Prostate gland (tissue), 2 donors: ENCODE results near the gene ZCCHC24. TPM values are rescaled to one million over a fixed set of nuclear protein-coding genes. Genes with fewer than 3 reads are reported as not detected.

ENCODE experiments used
- DNase-seq: peaks from one replicate; pipeline ENCODE4 v3.0.0-alpha.2; 2019; ENCODE audit warnings: low spot score
- H3K27ac ChIP-seq, 2 donors: fragments of 200-600 bp; sonication (generic); 2 replicates each; pipeline ENCODE4 v1.5.1; 2017 to 2019
- H3K27me3 ChIP-seq: fragments of 200-600 bp; sonication (generic); replicated peaks from 2 replicates; pipeline ENCODE4 v1.5.1; 2019; ENCODE audit not compliant: insufficient read depth
- H3K36me3 ChIP-seq, 2 donors: fragments of 200-600 bp; sonication (generic); 1 replicate in 1 of 2; 2 replicates in 1 of 2; pipeline versions ENCODE4 v1.5.1 to v1.8.1; 2017 to 2019
- H3K4me1 ChIP-seq: fragments of 200-600 bp; sonication (generic); replicated peaks from 2 replicates; pipeline ENCODE4 v1.5.1; 2019
- H3K4me3 ChIP-seq, 2 donors: fragments of 200-600 bp; sonication (generic); 2 replicates each; pipeline ENCODE4 v1.5.1; 2017 to 2019
- H3K9me3 ChIP-seq: fragments of 200-600 bp; sonication (generic); 2 replicates; pipeline ENCODE4 v1.5.1; 2017
- POLR2A ChIP-seq: fragments of 450-650 bp; IDR thresholded peaks from one replicate; pipeline ENCODE4 v1.6.1; 2016; ENCODE audit warnings: antibody characterized with exemption, mild to moderate bottlenecking
- POLR2AphosphoS5 ChIP-seq: sonication (generic); formaldehyde crosslinking; IDR thresholded peaks from one replicate; pipeline ENCODE4 v1.6.1; 2017; ENCODE audit warnings: antibody characterized with exemption
- WGBS: methylation state at CpG from one replicate; pipeline ENCODE4 v1.1.5; 2018; 5-methylcytosine and 5-hydroxymethylcytosine counted together
- intact Hi-C: fragments of 100-400 bp; cut with DNase I; formaldehyde crosslinking; loops from one replicate; pipeline ENCODE4 v1.14.2; 2022
- total RNA-seq, 2 donors: library from RNA; depleted of rRNA; stranded (reverse); fragments of >200 nt; gene quantifications; one replicate each; pipeline ENCODE4 v1.1.0, GENCODE V29; 2016
- TF ChIP-seq, protein P1 (sequence below), 4 experiments: fragments of 200-600 bp in 2 of 4; fragments of 450-650 bp in 2 of 4; sonication (generic) in 2 of 4; IDR thresholded peaks; 1 replicate in 3 of 4; 2 replicates in 1 of 4; pipeline ENCODE4 v1.5.1; 2016 to 2019; ENCODE audit warnings: antibody characterized with exemption in 4 of 4, mild to moderate bottlenecking in 2 of 4, moderate library complexity in 2 of 4

The ZCCHC24 gene
- total RNA-seq, 2 donors from 2014 or later = 20.8 to 51.2 TPM

DNA sequence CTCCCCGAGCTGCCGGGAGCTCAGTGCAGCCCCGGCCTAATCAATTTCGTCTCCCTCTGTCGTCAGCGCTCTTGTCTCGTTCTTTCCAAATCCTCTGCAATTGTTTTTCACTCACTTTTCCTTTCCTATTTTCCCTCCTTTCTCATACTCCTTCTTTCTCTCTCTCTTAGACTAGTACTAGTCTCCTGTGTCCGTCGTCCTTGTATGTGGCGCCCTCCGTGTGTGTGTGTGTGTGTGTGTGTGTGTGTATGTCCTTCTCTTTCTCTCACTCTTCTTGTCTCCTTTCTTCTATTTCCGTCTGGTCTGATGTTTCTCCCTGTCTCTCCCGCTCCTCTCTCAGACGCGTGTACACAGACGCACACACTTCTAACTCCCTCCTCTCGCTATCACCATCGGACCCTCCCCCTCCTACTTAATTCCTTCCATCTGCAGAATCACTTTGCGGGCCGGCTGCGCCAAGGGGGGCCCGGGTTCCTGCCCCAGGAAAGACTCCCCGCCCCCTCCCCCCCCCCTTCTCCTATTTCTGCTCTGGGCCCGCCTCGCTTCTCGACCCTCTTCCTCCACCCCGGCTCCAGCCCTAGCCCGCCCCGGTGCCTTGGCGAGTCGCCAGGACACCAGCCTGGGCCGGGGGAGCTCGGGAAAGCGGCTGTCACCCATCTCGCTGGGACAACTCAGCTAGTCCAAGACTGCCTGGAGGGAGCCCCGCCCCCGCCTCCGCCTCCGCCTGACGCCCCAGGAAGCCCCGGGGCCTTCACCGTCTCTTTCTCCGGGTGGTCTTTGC lies 743 bp upstream of the ZCCHC24 start:
- H3K27ac ChIP-seq = peak overlapping the region; percentile 75 to 87
- DNase-seq = peak; percentile 25
- no peaks in the 10 kb centered on the region for H3K36me3 ChIP-seq
- TF ChIP-seq POLR2AphosphoS5 (peak; percentile 3), POLR2A (no peak)
- intact Hi-C loops = loop anchor here (2.0 to 5.0 kb wide), 2 partner anchors 47 to 64 kb away; no protein-coding TSS in a partner anchor
- H3K4me1 ChIP-seq = no peaks in the 10 kb centered on the region
- no peaks in the 10 kb centered on the region for H3K9me3 ChIP-seq
- H3K27me3 ChIP-seq = no peaks in the 10 kb centered on the region
- WGBS = 3% methylated on average over 42 of the region's 43 CpGs
- H3K4me3 ChIP-seq = peak overlapping the region; percentile 84 to 89

DNA sequence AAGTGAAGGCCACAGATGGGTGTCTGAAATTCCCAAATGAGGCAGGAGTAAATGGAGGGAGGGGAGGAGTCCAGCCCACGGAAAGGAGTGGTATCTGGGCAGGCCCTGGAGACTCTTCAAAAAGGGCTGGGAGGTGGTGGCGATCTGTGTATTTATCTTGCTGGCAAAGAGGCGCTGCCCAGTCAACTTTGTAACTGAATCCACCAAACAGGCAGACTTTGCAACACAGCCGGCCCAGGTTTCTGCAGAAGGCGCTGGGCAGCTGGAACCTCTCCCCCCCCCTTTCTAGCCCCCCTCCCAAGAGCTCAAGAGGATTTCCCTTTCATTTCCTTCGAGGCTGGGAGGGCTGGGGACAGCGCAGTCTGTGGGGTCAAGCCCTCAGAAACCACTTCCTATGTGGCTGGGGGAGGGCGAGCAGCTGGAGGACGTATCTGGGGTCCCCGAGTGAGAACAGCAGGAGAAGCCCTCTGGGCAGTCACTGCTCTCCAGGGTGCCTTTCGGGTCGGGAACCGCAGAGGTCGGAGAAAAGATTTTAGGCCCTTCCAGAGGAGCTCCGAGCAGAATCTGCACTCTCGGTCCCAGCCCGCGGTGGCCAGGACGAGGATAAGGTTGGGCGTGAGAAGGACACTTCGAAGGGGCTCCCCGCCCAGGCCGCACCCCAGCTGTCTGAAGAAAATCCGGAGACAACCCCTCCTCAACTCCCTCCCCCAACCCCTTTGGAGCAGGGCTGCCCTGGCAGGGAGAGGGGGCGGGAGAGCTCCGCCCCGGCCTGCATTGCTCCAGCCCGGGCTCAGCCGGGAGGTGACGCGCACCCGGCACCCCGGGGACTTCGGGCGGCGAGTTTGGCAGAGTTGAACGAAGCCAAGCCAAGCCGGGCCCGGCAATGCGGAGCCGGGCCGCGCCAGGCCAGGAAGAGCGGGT lies 965 bp downstream of the ZCCHC24 start:
- DNase-seq = peak; percentile 81
- H3K27me3 ChIP-seq = no peaks in the 10 kb centered on the region
- no peaks in the 10 kb centered on the region for H3K9me3 ChIP-seq
- peak overlapping the region; percentile 75 to 87 for H3K27ac ChIP-seq
- intact Hi-C loops = loop anchor here (2.0 to 5.0 kb wide), 3 partner anchors 43 to 62 kb away; no protein-coding TSS in a partner anchor
- H3K36me3 ChIP-seq = no peaks in the 10 kb centered on the region
- H3K4me1 ChIP-seq = peaks cover 4% of the 10 kb centered on the region
- H3K4me3 ChIP-seq = peak overlapping the region; percentile 84 to 89
- TF ChIP-seq POLR2AphosphoS5 = no peak
- TF ChIP-seq POLR2A = peak; percentile 8
- WGBS = under 1% methylated on average over 35 of the region's 44 CpGs

DNA sequence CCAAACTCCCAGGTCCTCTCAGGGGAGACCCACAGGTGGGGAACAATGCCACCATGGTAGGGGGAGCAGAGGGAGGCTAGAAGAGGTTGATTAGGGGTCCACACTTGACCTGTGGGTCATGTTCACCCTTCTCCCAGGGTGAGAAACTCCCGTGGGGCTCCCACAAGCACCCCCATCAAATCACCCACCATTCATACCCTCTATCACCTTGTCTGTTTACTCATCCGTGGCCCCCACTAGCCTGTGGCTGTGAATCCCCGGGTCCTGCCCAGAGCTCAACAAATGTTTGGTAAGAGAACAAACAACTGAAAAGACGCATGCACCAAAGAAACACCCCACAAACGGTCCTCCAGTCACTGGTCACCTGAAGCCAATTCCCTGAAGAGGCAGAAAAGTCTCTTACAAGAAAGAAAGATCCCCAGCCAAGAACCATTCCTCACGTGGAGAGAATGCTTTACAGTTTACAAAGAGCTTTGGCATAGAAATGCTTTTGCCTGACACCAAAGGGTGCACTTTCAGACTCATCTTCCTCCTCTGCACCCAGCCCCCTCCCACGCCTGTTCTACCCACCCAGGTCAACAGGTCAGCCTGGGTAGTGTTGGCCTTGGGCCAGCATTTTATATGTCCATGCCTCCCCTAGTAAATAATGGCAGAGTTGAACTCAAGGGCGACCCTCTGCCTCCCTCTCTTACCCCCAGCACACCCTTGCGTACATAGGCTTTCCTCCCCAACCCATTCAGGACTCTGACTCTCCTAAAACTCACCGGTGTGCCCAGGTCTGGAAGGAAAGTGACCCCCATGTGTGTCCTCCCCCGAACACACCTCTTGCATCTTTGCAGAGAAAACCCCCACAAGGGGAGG lies 1.9 kb downstream of the ZCCHC24 start:
- peak; percentile 24 for DNase-seq
- H3K4me1 ChIP-seq = peaks cover 12% of the 10 kb centered on the region
- intact Hi-C loops = loop anchor here (2.0 to 5.0 kb wide), 2 partner anchors 44 to 45 kb away; no protein-coding TSS in a partner anchor

DNA sequence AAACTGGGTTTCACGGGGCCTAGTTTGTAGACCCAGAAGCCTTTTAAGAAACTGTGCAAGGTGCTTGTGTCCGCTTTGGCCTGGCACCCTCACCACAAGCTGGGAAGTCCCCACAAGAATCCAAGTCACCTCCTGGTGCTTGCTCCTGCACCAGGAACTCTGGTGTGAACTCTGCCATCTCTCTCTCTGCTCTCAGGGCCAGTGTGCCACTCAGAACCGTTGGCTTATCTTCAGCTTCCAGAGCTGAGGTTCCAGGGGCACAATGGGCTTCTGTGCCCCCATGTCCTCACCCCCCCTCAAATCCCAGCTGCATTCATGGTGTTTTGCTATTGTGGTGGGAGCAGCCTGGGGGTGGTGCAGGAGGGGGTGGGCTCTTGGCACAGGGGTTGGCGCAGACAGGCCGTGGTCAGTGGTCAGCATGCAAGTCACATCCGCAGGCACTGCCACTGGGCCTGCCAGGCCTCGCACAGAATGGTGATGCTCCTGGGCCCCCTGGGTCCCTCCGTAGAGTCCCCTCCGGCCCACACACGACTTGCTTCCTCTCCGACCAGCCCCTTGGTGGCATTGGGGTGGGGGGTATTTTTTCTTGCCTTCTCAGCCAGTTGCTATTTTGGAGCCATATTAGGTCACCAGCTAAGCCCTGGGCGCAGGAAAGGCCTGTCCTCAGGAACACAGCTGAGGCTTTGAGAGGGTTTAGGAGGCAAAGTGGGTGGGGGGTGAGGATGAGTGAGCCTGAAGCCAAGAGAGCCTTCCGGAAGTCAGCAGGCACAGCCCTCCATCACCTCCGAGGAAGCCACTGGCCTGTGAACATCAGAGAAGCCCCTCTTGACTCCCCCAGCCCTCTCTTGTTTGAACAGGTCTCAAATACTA lies 3.0 kb downstream of the ZCCHC24 start:
- TF ChIP-seq POLR2AphosphoS5 (no peak), POLR2A (no peak)
- TF ChIP-seq, protein P1, sequence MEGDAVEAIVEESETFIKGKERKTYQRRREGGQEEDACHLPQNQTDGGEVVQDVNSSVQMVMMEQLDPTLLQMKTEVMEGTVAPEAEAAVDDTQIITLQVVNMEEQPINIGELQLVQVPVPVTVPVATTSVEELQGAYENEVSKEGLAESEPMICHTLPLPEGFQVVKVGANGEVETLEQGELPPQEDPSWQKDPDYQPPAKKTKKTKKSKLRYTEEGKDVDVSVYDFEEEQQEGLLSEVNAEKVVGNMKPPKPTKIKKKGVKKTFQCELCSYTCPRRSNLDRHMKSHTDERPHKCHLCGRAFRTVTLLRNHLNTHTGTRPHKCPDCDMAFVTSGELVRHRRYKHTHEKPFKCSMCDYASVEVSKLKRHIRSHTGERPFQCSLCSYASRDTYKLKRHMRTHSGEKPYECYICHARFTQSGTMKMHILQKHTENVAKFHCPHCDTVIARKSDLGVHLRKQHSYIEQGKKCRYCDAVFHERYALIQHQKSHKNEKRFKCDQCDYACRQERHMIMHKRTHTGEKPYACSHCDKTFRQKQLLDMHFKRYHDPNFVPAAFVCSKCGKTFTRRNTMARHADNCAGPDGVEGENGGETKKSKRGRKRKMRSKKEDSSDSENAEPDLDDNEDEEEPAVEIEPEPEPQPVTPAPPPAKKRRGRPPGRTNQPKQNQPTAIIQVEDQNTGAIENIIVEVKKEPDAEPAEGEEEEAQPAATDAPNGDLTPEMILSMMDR (IDR thresholded peaks at IDR 0.05) = no peak
- Histone ChIP-seq H3K4me1 (peaks cover 12% of the 10 kb centered on the region), H3K4me3 (peak overlapping the region in 1 of 2 donors; percentile 89), H3K36me3 (no peaks in the 10 kb centered on the region), H3K27me3 (no peaks in the 10 kb centered on the region), H3K9me3 (no peaks in the 10 kb centered on the region), H3K27ac (peak overlapping the region; percentile 75 to 87)
- 76% methylated on average over 9 of the region's 14 CpGs for WGBS
- intact Hi-C loops = loop anchor here (5.0 kb wide), 1 partner anchor 45 kb away; no protein-coding TSS in a partner anchor
- no peak for DNase-seq

More for the DNA sequence above, 1.9 kb downstream of the ZCCHC24 start:
- H3K27me3 ChIP-seq = no peaks in the 10 kb centered on the region
- H3K4me3 ChIP-seq = peak overlapping the region; percentile 84 to 89
- H3K9me3 ChIP-seq = no peaks in the 10 kb centered on the region
- H3K27ac ChIP-seq = peak overlapping the region; percentile 75 to 87
- WGBS = 14% methylated on average over 11 of the region's 11 CpGs
- no peaks in the 10 kb centered on the region for H3K36me3 ChIP-seq
- TF ChIP-seq POLR2AphosphoS5 (no peak), POLR2A (no peak)
- TF ChIP-seq, protein P1 (IDR thresholded peaks at IDR 0.05) = no peak
